ENCODE data around the gene NAALADL2. TPM values are rescaled to one million over a fixed set of nuclear protein-coding genes. Genes with fewer than 3 reads are reported as not detected.

The NAALADL2 gene
- total and polyA plus RNA-seq, 2 donors (not counting 1 experiment from before 2014, with no cell fraction given), result 8.8 to 11.6 TPM

GRCh38 chr3:175094344-175094743, 235.2 kb downstream of the NAALADL2 start:
- no peak for DNase-seq (ENCODE audit: low read depth in 2 of 2)
- Histone ChIP-seq H3K4me3 (replicated peaks in 1 of 4; ENCODE audit: control extremely low read depth in 1 of 4, insufficient read depth in 1 of 4, low read depth in 3 of 4, low read length in 4 of 4) (no peak overlapping the region), H4K20me1 (ENCODE audit: control insufficient read depth, extremely low read depth, insufficient read depth, low read length) (no peaks in the 10 kb centered on the region), H3K36me3 (ENCODE audit: control insufficient read depth, insufficient read depth, low read length) (no peaks in the 10 kb centered on the region), H3K27me3 (ENCODE audit: control insufficient read depth, insufficient read depth, low read length) (no peaks in the 10 kb centered on the region), H3K79me2 (ENCODE audit: control insufficient read depth, insufficient read depth, low read length) (no peaks in the 10 kb centered on the region), H2AFZ (ENCODE audit: low read length) (no peak overlapping the region), H3K9ac (ENCODE audit: insufficient read depth, low read length) (no peak overlapping the region), H3K4me2 (ENCODE audit: extremely low read depth, insufficient read depth, low read length) (no peak overlapping the region), H3K27ac (ENCODE audit: insufficient read depth, low read length) (no peak overlapping the region), H3K4me1 (ENCODE audit: control insufficient read depth, extremely low read depth, insufficient read depth, low read length) (no peaks in the 10 kb centered on the region), H3K9me3 (ENCODE audit: control insufficient read depth, insufficient read depth, low read depth, low read length) (no peaks in the 10 kb centered on the region)
- TF ChIP-seq EZH2 (IDR thresholded peaks at IDR 0.05; ENCODE audit: low read length, missing control alignments), result no peak
- TF ChIP-seq, protein P1, sequence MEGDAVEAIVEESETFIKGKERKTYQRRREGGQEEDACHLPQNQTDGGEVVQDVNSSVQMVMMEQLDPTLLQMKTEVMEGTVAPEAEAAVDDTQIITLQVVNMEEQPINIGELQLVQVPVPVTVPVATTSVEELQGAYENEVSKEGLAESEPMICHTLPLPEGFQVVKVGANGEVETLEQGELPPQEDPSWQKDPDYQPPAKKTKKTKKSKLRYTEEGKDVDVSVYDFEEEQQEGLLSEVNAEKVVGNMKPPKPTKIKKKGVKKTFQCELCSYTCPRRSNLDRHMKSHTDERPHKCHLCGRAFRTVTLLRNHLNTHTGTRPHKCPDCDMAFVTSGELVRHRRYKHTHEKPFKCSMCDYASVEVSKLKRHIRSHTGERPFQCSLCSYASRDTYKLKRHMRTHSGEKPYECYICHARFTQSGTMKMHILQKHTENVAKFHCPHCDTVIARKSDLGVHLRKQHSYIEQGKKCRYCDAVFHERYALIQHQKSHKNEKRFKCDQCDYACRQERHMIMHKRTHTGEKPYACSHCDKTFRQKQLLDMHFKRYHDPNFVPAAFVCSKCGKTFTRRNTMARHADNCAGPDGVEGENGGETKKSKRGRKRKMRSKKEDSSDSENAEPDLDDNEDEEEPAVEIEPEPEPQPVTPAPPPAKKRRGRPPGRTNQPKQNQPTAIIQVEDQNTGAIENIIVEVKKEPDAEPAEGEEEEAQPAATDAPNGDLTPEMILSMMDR (conservative IDR thresholded peaks at IDR 0.05 in 1 of 2, IDR thresholded peaks at IDR 0.05 in 1 of 2; ENCODE audit: low read depth in 1 of 2, low read length in 2 of 2), result no peak

DNA sequence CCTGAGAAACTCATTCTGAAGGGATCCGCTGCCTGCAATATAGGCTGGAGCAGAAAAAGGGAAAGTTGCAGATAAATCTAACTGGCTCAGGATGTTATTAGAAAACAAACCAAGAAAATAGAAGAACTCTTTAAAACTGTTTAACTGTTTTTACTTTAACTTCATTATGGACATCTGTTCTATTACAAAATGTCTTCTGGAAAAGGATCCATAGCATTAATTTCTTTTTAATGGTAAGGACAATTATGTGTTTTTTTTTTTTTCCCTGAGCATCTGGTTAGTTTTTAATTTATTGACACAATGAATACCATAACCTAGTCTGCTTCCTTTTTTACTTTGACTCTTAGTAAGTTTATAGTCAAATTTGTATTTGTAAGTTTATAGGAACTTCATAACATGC, 239.5 kb downstream of the NAALADL2 start:
- Histone ChIP-seq H3K27me3 (ENCODE audit: control insufficient read depth, insufficient read depth, low read length) (no peaks in the 10 kb centered on the region), H3K9ac (ENCODE audit: insufficient read depth, low read length) (no peak overlapping the region), H3K4me1 (ENCODE audit: control insufficient read depth, extremely low read depth, insufficient read depth, low read length) (no peaks in the 10 kb centered on the region), H4K20me1 (ENCODE audit: control insufficient read depth, extremely low read depth, insufficient read depth, low read length) (no peaks in the 10 kb centered on the region), H3K79me2 (ENCODE audit: control insufficient read depth, insufficient read depth, low read length) (no peaks in the 10 kb centered on the region), H3K4me2 (ENCODE audit: extremely low read depth, insufficient read depth, low read length) (no peak overlapping the region), H3K36me3 (ENCODE audit: control insufficient read depth, insufficient read depth, low read length) (no peaks in the 10 kb centered on the region), H3K27ac (ENCODE audit: insufficient read depth, low read length) (no peak overlapping the region), H3K4me3 (replicated peaks in 1 of 4; ENCODE audit: control extremely low read depth in 1 of 4, insufficient read depth in 1 of 4, low read depth in 3 of 4, low read length in 4 of 4) (no peak overlapping the region), H3K9me3 (ENCODE audit: control insufficient read depth, insufficient read depth, low read depth, low read length) (no peaks in the 10 kb centered on the region), H2AFZ (ENCODE audit: low read length) (no peak overlapping the region)
- TF ChIP-seq EZH2 (IDR thresholded peaks at IDR 0.05; ENCODE audit: low read length, missing control alignments), result no peak
- TF ChIP-seq, protein P1 (conservative IDR thresholded peaks at IDR 0.05 in 1 of 2, IDR thresholded peaks at IDR 0.05 in 1 of 2; ENCODE audit: low read depth in 1 of 2, low read length in 2 of 2), result no peak
- DNase-seq (ENCODE audit: low read depth in 2 of 2), result no peak

GRCh38 chr3:175102161-175102560, 243.0 kb downstream of the NAALADL2 start:
- Histone ChIP-seq H4K20me1 (ENCODE audit: control insufficient read depth, extremely low read depth, insufficient read depth, low read length) (no peaks in the 10 kb centered on the region), H3K9ac (ENCODE audit: insufficient read depth, low read length) (no peak overlapping the region), H2AFZ (ENCODE audit: low read length) (no peak overlapping the region), H3K4me2 (ENCODE audit: extremely low read depth, insufficient read depth, low read length) (no peak overlapping the region), H3K27ac (ENCODE audit: insufficient read depth, low read length) (no peak overlapping the region), H3K4me3 (replicated peaks in 1 of 4; ENCODE audit: control extremely low read depth in 1 of 4, insufficient read depth in 1 of 4, low read depth in 3 of 4, low read length in 4 of 4) (no peak overlapping the region), H3K79me2 (ENCODE audit: control insufficient read depth, insufficient read depth, low read length) (no peaks in the 10 kb centered on the region), H3K36me3 (ENCODE audit: control insufficient read depth, insufficient read depth, low read length) (no peaks in the 10 kb centered on the region), H3K4me1 (ENCODE audit: control insufficient read depth, extremely low read depth, insufficient read depth, low read length) (no peaks in the 10 kb centered on the region), H3K27me3 (ENCODE audit: control insufficient read depth, insufficient read depth, low read length) (no peaks in the 10 kb centered on the region), H3K9me3 (ENCODE audit: control insufficient read depth, insufficient read depth, low read depth, low read length) (no peaks in the 10 kb centered on the region)
- no peak for DNase-seq (ENCODE audit: low read depth in 2 of 2)
- TF ChIP-seq, protein P1 (conservative IDR thresholded peaks at IDR 0.05 in 1 of 2, IDR thresholded peaks at IDR 0.05 in 1 of 2; ENCODE audit: low read depth in 1 of 2, low read length in 2 of 2), result no peak
- no peak for TF ChIP-seq EZH2 (IDR thresholded peaks at IDR 0.05; ENCODE audit: low read length, missing control alignments)
